Upper lobe of left lung (tissue), 4 donors: Measurements from ENCODE around the gene MSH4.

Experiments
- CTCF ChIP-seq, 6 experiments: fragments of 450-650 bp in 4 of 6; fragments of 200-600 bp in 2 of 6; sonication (generic) in 2 of 6; IDR thresholded peaks; one replicate each; pipeline ENCODE4 v1.5.1; 2016 to 2019; ENCODE audit warnings: antibody characterized with exemption in 6 of 6
- EP300 ChIP-seq, 4 donors: sonication (generic); formaldehyde crosslinking; IDR thresholded peaks; one replicate each; pipeline ENCODE4 v1.5.1; 2017; ENCODE audit warnings: antibody characterized with exemption in 4 of 4, control low read depth in 2 of 4
- POLR2AphosphoS5 ChIP-seq, 2 donors: sonication (generic); formaldehyde crosslinking; IDR thresholded peaks; one replicate each; pipeline ENCODE4 v1.5.1; 2017; ENCODE audit warnings: antibody characterized with exemption in 2 of 2

- TF ChIP-seq CTCF (IDR thresholded peaks at IDR 0.05) (no peak), EP300 (IDR thresholded peaks at IDR 0.05) (no peak), POLR2AphosphoS5 (IDR thresholded peaks at IDR 0.05) (no peak)
Measured at GRCh38 chr1:75953461-75953860, 156.8 kb downstream of the MSH4 start.
